GM18868 (cell line): ENCODE measurements around the gene FYB2.

Experiments
- ATAC-seq: cut with Tn5 transposase; IDR thresholded peaks from one replicate; pipeline ENCODE4 v1.9.1; 2021; ENCODE audit warnings: mild to moderate bottlenecking, moderate library complexity; ENCODE audit not compliant: unreplicated experiment

Gene FYB2

DNA sequence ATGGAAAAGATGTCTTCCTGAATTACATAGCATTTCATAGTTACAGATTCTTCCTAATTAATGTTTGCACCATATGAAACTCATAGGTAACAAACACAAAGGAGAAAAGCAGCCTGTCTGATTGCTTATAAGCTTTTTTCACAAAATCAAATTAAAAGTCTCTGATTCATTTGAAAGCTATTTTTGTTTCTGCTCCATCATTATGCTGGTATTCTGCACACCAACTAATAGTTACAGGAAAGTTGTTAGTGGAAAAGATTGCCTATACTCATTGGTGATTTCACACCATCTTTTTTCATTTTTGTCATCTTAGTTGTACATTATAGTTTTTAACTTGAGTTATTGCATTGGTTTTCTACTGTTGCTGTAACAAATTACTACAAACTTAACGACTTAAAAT is 104.0 kb downstream of the FYB2 start:
- ATAC-seq: no peak

DNA sequence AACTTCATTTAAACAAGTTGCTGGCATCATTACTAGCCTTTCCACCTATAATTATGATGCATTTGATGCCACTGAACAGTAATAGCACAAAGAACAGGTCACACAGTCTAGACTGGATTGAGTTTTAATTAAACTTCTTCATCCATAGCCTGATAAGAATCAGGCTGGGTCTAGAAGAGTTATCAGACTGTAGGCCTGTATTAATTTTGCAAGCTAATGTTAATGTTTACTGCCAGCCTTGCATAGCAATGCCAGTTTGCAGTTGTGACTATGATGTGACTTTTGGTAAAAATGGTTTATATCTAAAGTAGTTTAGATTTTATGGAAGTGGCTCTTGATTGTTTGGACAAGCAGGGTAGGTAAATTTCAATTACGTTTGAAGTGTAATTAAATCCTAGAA is 106.1 kb downstream of the FYB2 start:
- ATAC-seq: no peak

DNA sequence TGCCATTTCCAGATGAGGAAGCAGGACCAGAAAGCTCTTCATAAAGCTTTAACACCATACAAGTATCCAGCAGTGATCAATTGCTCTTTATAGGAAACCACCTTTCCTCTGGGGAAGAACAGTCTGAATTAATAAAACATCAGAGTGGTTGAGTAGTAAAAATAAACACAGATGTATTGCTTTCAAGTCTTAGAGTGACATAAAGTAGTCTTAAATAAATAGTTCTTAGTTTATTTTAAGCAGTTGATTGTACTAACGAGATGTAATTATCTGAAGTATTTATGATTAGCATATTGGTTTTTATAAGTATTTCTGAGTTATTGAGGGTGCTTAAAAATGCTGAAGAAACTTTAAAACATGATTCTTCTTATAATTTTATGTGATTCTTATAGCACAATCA is 107.1 kb downstream of the FYB2 start:
- ATAC-seq: no peak

DNA sequence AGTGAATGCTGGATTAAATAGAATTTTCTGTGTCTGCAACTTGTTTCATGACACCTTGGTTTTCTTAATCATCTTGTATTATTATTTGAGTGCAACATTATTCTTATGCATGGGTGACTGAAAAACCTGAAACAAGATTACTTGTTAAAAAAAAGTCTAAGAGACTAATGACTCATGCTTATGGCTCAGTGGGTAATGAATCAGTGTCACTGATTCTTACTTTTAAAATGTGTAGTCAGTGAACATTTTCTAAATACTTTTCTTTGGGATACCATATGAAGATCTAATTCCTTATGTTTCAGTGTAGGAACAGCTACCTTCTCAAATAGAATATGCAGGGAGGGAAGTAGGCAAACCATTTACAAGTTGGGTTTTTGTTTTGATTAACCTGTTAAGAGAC is 108.6 kb downstream of the FYB2 start:
- no peak for ATAC-seq

DNA sequence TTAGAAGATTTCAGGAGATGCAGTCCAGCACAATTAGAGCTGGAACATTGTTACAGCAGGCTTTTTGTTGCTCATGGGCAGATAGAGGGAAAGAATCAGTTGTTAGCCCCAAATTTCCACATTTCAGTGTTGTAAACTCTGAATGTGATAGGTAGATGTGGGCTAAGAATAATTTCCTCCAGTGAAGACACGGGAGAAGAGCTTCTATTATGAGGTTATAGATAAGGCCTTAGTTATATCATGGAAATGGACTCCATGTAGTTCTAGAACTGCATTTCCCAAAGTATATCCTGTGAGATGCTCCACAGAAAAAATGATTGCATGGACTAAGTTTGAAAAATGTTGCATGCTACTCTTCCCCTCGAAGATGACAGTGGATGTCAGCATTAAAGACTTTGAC is 109.2 kb downstream of the FYB2 start:
- ATAC-seq: no peak

DNA sequence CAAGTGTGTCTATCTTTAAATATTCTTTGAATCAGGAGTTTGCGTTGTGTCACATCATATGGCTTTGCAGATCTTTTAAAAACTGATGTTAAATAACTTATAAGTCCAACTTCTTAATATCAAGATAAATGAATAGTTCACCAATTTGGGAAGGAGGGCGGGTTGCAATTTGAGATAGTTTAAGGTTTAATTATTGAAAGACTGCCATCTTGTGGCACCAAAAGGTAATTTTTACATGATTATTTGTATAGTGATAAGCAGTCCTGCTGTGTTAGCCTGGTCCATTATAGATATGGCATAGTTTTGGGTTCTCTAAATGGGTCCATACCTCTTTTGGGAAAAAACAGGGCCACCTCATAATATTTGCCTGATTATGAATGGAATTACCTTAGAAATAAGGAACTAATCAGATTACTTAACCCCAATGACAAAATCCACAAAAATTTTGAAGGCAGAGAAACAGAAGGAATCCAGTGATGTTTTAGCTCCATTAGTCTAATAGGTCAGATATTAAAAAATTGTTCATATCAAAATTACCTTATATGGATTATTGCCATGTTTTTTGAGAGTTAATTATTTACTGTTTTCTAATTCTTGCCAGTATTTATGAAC is 109.8 kb downstream of the FYB2 start:
- ATAC-seq: peak; percentile 79

DNA sequence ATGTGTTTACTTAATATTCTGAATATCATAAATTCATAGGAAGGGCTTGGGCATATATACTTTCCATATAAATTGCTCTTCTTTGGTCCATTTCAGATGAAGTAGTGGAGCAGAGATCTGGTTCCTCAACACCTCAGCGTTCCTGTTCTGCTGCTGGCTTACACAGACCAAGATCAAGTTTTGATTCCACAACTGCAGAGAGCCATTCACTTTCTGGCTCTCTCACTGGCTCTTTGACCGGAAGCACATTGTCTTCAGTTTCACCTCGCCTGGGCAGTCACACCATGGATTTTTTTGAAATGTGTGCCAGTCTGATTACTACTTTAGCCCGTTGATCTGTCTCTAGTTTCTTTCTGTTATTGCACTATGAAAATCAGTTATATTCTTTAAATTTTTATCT is 111.8 kb downstream of the FYB2 start:
- ATAC-seq: no peak

DNA sequence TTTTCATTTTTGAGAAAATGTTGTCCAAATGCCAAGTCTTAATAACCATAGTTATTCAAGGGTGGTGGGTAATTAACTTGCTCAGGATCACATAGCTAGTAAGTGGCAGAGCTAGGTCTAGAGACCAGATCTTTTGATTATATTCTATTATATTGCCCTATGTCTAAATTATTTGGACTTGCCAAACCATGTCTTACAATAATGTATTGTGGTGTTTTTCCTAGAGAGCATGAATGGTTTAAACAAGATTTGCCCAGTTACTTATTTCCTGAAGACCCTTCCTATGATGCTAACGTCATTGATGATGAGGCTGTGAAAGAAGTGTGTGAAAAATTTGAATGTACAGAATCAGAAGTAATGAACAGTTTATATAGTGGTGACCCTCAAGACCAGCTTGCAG is 115.5 kb downstream of the FYB2 start:
- no peak for ATAC-seq

DNA sequence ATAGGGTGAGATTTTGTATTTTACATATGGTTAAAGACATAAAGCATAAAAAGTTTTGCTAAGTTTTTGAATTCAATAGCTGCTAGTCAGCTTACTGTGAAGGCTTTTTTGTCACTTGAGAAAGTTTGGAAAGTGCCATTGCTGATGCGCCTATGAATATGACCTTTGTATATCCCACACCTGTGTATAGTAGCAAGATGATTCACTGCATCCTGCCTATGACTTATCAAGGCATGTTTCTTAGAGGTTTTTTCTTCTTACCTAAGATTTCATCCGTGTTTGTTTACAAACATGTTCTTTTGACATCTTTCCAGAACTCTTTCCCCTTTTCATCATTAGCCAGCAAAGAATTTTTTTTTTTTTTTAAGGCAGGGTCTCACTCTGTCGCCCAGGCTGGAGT is 122.5 kb downstream of the FYB2 start:
- ATAC-seq: no peak

DNA sequence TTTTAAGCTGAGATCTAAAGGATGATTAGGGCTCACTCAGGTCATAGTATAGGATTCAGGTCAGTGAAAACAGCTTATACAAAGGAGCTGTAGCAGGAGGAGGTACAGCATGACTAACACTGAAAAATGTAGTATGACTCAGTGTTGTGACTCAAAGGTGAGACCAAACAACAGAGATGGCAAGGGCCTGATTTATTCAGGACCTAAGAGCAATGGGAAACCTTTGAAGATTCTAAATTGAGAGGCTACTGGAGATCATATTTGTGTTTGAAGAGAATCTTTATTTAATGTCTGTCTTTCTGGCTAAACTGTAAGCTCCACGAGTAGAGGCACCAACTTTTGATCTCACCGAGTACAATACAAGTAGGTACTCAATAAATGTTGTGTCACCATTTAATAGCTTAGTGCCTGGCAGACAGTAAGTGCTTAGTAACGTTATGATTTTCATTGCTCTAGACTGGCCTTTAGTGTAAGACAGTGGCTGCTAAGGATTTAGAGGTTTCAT is 130.6 kb downstream of the FYB2 start:
- peak; percentile 99 for ATAC-seq

DNA sequence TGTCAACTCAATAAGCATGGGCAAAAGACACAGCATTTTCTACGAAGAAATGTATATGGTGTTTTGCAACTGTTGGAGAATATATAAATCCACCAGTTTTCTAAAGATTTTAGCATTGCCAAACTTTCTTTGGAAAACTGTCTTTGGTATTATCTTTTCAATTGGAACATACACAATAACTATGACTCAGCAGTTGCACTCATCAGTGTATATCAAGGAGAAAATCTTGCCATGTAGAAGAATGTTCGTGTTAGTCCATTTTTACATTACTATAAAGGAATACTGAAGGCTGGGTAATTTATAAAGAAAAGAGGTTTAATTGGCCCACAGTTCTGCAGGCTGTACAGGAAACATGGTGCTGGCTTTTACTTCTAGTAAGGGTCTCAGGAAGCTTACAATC is 133.0 kb downstream of the FYB2 start:
- no peak for ATAC-seq

DNA sequence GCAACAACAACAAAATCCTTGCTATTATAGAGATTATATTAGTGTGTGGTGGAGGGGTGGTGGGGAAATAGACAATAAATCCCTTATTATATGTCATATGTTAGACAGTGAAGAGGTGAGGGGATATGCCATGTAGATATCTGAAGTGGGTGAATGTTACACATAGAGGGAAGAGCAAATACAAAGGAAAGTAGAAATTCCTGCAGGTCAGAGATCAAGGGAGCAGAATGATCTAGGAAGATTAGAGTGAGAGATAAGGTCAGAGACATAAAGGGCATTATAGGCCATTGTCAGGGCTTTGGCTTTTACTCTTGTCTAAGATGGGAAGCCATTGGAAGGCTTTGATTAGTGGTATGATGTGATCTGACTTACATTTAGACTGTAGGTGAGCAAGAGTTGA is 135.6 kb downstream of the FYB2 start:
- ATAC-seq: no peak

DNA sequence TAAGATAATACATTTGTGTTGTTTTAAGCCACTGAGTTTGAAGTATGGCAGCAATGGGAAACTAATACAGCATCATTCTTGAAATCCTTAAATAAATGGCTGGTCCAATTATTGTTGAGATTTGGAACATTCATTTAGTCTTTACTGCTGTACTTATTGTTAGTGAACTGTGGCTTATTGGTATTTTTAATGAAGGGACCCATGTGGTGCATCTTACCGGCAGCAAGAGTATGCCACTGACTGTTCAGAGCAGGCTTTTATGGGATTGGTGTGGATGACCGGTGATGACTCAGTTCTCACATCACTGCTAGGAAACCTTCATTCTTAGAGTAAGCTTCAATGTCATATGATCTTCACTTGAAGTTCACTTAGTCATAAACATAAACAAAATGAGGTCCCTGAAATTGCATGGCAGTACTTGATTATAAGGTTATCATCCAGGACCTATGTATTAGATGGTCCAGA is 142.6 kb downstream of the FYB2 start:
- no peak for ATAC-seq

DNA sequence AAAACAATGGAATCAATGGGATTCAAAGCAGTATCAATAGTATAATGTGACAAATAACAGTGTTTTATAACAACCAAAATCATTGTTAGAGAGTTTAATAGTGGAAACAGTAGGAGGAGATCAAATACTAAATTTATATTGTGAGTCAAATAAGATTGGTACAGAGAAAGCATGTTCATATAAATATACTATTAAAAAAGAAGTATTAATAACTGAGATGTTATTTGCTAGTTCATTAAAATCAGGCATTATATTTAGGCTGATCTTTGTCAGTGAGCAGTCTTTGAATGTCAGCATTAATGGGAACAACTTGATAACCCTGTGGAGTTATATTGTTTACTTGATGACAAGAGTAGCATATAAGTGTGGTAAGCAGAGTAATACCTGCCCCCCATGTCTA is 143.4 kb downstream of the FYB2 start:
- ATAC-seq: no peak

DNA sequence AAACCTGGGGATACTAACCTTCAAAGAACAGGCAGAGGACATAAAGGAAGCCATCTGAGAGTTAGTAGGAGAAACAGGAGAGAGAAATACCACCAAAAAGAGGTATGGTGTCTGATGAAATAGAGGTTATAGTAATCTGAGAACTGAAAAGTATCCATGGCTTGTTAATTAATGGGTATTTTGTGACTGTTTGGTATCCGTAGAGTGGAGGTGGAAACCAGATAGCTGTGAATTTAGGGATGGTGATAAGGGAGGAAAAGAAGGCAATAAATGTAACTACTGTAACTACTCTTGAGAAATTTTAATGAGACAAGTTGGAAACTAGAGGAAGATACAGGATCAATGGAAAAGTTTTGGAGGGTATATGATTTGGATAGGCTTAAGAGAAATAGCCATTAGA is 146.6 kb downstream of the FYB2 start:
- ATAC-seq: no peak

DNA sequence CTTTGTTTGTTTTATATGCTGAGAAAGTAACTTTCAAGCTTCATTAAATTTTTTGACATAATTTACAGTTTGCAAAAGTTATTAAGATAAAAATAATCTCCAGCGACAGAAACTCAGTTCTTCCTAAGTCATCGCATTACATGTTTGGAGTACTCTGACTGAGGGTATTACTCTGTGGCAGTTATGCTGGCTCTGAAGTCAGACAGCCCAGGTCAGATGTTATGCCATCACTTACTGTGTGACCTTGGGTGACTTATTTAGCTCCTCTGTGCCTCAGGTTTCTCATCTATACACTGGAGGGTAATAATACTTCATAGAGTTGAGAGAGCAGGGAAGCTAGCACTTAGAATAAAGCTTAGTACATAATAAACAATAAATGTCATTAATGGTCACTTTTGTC is 147.7 kb downstream of the FYB2 start:
- no peak for ATAC-seq

DNA sequence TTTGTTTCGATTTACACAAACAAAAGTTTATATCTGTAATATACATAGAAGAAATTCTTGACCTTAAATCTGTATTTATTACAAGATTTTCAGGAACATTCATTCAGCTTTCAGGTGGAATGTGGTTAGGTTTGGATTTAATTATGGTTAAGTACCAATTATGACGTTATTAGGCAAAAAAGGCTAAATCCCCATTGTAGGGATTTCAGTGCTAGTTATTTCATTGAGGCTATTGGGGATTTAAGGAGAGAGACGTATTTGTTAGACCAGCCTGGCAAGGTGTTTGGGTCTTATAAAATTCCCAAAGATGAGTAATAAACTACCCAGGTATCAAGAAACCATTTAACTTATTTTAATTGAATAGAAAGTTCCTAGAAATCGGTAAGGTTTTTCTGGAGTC is 148.1 kb downstream of the FYB2 start:
- ATAC-seq: no peak

DNA sequence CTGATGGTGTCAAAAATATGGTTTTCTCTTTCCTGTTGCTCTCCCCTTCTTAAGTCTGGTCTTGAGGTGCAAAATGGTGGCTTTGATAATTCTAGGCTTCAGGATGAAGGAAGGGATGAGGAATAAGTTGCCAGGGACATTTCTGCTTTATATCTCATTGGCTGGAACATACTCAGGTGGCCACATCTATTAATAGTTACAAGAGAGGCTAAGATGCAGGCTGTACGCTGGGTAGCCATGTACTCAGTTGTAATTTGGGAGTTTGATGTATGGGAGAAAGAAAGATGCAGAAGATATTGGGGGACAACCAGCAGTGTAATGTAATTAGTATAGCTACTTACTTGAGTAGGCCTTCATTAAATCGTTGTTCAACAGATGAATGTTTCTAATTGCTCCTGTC is 148.9 kb downstream of the FYB2 start:
- ATAC-seq: no peak
